ENCODE data around the gene CPVL.
A peak's percentile ranks its signal among the peaks of the same experiment; 100 is the strongest.

CPVL gene

DNA sequence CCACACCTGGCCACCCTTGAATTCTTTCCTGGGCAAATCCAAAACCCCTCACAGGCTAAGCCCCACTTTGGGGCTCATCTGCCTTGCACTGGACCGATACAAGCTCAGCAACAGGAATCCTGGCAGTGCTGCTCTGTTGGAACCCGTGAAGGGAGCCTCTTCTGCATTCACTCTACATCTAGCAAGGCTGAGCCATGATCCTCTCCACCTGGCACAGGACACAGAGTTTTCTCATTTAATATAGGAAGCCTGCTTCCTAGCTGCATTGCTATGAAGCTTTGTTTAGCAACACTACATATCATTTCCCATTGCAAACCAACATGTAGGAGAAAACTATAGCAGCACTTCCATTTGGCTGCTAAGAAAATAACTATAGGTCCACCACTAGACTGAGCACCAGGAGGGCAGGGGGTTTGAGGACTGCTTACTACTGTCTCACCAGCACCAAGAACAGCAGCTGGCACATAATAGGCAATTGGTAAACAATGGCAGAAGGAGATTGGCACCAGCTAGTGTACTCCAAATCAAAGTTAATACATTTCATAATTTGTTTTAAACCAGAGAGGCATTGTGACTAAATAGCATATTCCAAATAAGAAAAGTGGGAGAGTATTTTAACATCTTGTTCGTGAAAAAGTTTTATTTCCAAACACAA lies 56.1 kb downstream of the CPVL start:
- DNase-seq: peak in 1 of 2 experiments; percentile 46

DNA sequence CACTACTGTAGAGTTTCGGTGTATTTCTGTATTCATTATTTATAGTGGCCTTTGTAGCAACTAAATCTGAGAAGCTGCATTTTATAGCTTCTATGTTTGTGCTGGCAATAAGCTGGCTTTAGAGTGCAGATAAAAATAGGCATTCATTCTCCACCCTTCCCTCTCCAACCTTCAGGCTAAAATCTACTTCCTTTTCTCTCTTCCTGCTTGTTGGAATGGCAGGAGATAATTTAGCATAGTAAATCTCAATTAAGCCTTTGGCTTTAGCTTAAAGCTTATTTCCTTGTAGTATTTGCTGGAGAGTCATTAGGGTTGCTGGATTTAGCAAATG lies 58.5 kb downstream of the CPVL start:
- peak in 1 of 2 experiments; percentile 60 for DNase-seq

DNA sequence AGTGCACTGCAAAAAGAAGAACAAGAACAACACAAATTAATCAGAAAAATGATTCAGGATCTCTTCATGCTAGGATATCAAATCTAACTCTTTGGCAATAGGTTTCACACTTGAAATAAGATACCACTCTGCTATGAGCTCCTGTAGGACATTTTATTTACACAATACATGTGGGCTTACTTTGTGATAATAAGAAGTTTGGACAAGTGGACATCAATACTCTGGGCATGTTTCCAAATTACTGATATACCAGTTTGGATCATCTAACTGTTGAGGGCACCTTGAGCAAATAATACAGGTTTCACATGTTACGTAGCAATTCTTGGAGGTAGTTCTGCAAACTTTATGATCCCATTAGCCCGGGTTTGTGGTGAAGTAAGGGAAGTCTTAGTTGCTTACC lies 59.8 kb downstream of the CPVL start:
- peak in 1 of 2 experiments; percentile 51 for DNase-seq

DNA sequence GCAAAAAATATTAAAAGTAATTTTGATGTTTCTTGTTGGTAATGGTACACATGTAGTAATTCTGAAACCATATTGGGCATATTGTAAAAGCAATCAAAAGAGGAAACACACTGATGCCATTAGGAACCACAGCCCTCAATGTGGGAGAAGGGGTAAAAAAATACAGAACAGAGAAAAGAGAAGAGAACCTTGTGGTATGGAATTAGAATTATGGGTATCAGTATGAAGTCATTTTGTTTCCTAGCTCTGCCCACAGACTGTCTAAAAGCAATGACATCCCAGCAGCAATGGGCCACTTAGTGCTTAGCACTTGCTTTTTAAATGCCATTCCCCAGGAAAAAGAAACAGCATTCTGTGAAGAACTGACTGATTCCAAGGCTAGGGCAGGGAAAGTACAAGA lies 61.5 kb downstream of the CPVL start:
- no peak for DNase-seq

DNA sequence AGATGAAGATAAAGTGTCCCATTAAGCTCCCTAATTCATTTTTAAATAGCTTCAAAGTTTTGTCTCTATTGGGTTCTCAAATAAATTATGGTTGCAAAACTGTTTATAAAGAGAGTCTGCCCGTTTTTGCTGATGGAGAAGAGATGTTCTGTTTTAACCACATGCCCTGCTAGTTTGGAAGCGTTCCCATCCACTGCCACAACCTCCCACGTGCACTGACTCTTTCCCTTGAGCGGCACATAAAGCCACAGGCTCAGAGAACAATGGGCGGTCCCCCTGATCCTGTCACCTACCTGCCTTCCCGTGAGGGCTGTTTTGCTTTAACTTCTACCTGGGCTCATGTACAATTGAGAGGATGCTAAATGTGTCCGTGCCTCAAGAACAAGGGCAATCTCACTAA lies 65.5 kb downstream of the CPVL start:
- DNase-seq: peak; percentile 28 to 48

DNA sequence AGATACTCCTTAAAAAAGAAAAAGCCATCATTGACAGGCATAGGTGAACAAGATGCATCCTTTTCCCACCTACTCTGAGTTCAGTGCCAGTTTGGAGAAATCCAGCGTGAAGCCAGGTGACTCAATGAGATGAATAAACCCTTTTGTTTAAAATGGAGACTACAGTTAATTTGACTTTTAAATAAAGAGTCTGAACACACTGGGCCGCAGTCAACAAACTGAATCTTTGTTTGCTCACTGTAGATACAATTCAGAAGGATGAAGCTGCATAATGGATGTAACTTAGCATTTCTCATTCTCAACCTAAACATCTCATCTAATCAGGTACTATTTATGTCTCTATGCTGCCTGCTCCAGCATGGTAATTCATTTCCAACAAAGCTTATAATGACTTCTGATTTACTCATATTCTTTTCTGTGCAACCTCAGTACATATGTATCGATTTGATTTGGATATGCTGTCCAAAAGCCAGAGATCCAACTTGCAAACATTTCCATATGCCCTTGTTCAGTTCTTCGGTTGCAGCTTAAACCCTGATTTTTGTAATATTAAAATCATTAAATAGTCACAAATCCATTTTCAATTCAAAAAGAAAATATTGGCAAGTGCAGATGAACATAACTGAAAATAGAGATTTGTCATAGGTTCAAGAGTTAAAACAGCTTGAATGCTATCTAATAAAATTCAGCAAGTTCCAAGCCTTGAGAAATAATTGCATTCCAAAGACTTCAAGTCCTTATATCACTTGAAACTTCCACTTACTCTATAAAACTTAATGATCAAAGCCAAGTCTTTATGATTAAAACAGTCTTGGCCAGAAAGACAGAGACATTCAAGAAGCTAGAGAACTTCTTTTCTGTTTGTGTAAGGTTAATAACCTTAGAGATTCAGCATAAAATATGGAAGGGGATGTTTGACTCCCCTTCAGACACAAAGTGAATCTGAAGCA lies 67.8 kb downstream of the CPVL start:
- peak in 1 of 2 experiments; percentile 58 for DNase-seq

DNA sequence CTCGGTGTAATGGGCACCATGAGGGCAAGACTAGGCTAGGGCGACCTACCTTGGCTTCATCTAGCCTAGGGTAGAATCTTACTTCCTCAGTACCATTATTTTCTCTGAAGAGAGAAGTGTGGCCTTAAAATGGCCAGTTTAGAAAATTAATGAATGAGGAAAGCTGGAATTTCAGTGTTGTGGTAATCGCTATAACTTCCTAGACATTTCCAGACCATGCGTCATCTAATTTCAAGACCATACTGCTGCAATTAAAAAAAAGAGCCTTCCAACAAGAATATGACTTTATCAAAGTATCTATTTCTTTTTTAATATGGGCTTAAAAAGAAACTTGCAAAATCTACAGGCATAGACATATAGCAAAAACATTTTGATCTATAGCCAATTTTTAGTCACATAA lies 68.5 kb downstream of the CPVL start:
- no peak for DNase-seq

DNA sequence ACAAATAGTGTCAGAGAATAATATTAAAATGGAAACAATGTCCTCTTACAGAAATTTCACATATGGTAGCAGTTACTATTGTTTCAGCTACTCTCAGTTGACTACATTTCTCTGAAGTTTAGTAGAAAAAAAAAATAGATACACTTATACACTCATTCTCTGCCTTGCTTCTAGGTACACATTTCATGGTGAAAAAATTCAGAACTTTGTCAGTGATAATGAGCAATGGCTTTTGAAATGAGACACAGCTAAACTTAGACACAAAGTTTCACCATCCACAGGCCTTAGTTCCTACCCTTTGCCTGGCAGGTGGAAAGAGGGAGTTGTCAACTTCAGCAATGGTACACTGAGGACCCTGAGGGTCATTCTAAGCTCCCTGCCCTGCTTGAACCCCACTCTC lies 69.2 kb downstream of the CPVL start:
- DNase-seq: no peak

DNA sequence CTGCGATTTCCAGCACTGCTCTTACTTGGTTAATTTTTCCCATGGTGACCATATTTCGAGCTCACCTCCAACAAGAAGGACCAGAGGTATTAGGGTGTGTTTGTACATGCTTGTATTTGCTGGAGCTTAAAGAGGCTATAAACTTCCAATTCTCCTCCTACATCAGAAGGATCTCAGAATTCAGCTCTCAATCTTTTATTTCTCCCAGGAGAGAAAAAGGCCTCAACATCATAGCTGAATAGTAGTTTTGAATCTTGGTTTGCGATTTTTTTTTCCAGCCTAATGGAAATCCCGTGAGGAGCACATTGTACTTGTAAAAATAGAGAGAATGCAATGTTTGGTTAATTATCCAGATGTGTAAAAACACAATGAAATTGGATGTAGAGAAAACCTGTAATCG lies 69.7 kb downstream of the CPVL start:
- no peak for DNase-seq

DNA sequence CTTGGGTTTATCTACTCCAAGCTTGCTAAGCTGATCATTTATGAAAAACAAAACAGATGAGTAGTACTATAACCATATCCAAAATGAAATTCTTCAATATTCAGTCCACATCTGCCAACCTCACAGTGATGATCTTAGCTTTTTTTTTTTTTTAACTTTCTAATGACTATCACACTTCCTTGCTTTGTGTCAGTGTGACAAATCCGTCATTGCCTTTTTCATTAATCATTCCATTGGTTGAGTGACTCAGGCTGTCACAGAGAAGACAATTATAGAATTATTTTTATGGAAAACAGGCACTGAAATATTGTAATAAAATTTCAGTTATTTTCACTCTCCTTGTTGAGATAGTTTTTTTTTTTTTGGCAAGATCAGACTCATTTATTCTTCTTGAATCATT lies 70.7 kb downstream of the CPVL start:
- DNase-seq: no peak

DNA sequence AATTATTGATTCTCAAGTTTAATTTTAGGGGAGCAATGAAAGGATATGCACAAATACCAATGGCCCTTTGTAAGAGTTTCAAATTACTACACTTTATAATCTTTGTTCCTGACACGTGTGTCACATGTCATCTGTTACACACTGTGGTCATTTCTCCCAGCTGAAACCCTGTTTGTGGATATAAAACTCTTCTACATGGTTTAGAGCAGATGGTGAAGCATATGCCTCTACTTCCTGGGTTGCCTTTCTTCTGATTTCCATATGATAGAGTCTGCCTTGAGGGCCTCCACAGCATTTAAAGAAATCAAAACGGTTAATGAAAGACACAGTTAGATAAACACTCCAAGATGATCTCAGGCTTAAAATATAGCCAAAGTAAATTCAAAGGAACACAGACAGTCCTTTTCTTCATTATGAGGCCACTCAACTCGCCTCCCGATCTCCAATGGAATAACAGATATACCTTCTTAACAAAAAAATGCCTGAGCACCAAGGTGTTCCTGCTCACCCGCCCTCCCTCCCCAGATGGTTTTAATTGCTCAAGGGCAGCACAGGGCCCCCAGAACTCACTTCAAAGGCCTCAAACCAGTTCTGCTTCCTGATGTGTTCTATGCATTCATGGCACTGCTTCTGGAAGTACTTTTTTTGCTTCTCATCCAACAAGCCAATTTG lies 75.0 kb downstream of the CPVL start:
- no peak for DNase-seq

DNA sequence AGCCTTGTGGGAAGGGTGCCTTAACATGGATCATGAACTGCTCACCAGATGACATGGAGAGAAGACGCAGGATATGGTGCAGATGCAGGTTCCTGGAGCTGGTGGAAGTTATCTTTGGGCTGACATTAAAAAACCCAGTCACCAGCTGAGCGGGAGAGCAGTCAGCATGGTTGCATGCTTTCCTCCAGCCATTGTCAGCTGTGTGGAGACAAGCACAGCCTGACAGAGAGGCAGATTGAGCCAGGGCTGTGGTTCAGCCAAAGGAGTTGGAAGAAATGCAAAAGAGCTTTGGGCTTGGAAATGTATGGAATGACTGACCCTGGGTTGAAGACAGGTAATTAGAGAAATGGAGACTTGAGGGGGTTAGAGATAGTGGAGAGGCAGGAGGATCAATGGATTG lies 79.7 kb downstream of the CPVL start:
- no peak for DNase-seq

DNA sequence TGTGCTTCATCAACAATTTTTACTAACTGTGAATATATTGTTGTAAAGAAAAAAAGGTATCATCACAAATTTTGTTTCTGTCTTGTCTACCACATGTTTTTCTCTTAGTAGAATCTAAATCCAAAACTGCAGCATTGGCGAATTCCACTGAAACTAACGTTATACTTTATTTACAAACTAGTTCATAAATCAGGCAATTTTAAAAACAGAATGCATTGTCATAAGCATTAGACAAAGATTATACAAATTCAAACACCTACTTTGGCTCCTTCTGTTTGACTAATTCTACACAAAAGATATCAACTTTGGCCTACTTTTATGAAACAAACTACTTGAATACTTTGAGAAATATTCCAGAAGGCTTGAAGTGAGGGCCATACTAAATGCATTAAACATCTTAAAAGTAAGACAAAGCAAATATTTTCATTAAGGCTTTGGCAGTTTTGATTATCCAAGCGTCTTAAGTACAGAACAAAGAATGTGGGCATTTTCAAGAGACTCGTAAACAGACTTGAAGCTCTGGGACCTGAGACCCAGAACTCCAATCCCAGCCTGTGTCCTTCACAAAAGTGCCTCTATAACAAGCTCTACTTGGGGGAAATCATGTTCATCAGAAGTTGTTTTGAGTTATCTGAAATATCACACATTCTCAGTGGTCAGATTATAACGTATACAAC lies 81.0 kb downstream of the CPVL start:
- no peak for DNase-seq

DNA sequence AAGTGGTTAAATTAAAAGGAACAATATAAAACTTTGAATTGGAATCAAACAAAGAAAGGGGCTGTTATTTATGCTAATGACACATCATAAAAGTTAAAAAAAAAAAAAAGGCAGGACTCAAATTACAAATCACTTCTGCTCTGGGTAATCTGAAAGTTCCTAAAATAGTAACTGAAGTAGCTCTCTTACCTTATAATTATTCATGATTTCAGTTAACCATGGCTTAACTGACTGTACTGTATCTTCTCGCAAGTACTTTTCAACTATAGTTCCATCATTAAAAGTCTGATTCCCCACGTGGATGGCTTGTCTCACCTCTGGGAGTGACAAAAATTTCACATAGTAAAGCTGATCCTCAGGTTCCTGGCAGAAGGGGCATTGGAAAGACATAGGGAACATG lies 82.5 kb downstream of the CPVL start:
- DNase-seq: no peak

DNA sequence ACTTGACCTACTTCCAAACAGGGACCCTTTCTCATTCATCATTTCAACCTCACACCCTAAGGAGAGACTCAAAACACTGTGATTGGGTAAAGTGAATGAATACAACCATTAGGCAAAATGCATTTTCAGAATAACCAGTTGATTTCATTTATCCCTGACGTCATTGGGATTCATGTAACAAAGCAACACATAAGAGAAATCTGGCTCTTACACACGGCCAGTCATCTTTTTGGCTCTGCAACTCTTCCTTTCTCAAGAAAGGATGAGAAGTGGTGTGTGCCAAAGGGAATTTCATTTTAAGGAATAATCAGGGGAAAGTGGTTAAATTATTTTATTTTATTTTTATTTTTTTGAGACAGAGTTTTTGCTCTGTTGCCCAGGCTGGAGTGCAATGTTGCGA lies 83.1 kb downstream of the CPVL start:
- no peak for DNase-seq

DNA sequence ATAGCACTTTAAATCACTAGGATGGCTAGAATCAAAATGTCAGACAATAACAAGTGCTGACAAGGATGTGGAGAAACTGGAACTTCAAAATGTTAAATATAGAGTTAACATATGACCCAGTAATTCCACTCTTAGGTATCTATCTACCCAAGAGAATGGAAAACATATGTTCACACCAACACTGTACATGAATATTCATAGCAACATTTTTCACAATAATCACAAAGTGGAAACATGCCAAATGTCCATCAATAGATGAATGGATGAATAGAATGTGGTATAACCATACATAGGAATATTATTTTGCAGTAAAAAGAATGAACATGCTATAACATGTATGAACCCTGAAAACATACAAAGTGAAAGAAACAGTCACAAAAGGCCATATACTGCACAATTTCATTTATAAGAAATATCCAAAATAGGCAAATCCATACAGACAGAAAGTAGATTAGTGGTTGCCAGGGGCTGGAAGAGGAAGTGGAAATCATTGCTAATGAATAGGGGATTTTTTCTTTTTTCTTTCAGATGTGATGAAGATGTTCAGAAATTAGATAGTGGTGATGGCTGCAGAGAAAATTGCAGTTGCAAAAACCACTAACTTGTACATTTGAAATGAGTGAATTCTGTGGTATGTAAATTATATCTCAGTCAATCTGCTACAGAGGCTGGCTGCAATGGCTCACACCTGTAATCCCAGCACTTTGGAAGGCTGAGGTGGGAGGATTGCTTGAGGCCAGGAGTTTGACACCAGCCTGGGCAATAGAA lies 93.0 kb downstream of the CPVL start:
- DNase-seq: no peak

DNA sequence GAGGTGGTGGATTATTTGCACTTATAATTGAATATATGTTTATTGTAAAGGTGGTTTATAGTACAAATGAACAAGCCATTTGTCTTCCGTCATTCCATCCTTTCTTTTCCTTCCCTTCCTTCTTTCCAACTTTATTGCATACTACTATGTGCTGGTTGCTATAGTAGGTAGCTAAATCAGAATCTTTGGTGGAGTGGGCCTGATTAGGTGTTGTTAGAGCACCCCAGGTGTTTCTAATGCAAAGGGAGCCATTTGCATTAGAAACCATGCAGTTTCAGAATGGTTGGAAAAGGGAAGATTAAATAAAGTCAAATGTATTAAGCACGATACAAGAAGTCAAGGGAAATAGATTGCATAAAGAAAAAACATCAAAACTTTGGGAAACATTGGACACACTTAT lies 99.4 kb downstream of the CPVL start:
- DNase-seq: no peak

DNA sequence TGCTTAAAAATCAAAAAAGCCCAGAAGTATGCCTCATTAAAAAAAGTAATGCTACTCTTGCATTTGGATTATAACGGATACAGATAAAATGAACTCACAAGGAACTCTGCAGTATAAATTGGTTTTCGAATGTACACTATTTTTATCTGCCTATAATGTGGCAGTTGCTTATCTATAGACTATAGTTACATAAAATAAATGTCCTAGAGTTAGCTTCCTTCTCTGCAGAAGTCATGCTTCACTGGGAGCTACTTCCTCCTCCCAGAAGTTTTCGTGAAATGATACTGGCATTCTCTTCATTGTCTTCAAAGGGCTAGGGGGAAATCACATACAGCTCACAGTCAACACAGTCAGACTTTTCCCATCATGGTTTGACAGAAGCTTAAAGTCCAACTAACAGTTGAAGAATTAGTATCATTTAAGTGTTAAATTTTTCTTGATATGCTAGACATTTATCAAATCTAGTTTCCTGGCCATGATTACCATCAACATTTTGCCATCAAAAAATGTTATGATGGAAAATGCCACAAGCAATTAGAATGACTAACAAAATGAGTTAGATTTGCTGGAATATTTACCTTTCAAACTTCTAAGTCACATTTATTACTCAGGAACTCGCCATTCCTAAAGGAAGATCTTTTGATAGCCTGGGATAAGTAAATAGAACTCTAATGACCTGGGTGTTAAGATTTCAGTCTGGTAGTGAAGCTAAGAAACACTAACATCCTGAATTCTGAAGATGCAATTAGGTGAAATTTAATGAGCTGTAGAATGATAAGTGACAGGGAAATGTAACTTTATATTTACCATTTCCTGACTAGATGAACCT lies 100.9 kb downstream of the CPVL start:
- no peak for DNase-seq

DNA sequence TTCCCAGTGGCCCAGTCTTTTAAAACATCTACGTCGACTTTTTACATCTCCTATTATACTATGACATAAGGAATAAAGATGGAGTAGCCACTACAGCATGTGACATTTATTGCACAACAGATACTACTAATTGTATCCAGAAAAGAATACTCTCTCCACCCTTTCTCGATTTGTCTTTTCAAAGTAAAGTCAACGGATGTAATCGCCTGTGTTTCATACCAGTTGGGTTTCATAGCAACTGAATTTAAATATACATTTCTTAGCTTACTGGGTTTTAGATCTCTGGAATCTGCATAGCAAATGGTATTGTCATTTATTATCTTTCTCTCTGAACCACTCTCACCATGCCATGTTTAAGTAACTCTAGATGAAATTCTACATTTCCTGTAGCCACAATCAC lies 101.8 kb downstream of the CPVL start:
- no peak for DNase-seq

DNA sequence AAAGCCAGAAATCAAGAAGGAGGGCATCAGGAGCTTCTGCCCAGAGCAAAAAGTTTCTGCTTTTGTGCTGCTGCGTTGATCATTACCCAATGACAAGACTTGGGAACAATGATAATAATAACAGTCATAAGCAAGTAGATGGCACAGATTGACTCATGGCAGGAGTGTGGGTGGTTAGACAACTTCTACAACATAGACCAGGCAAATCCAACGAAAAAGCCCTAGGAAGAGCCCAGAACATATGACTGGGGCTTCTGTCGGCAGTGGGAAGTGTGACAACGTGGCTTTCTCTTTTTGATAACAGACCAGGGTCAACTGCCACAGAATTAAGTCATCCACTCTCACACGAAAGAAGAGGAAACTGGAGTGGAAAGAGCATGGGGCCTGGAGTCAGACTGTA lies 102.8 kb downstream of the CPVL start:
- DNase-seq: no peak

DNA sequence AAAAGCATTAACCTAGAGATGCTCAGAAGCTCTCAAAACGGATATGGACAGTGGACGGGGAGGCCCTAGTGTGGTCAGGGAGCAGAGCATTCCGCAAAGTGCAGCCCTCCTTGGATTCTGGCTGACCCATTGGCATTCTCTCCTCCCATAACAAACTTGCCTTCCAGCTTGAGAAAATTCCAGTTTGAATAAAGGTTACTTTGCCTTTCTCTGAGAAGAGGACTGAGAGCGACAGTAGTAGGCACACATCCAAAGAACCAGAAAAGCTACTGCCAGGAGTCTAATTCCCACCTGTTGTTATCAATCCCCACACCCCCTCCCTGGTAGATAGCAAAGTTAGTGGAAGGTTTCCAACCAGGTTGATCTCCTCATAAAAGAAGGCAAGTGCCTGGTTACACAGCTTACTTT lies 103.5 kb downstream of the CPVL start:
- no peak for DNase-seq

DNA sequence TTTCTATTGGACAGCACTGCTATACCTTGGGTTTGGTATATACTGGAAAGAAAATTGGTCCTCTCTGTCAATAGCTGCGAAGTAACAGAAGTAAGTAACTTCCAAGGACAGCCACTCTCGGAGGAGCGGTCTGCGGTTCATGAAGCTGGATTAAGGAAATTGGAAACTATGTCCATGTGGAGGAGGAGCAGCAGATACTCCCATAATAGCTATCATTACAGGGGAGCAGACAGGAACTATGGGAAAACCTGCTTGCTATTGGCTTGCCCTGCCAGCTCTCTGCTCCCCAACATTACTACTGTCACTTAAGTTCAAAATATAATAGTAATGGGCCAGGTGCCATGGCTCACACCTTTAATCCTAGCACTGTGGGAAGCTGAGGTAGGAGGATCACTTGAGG lies 104.3 kb downstream of the CPVL start:
- DNase-seq: no peak

All from NCI-H2081 (cell line).